ENCODE measurements around the gene STUB1. TPM values are rescaled to one million over a fixed set of nuclear protein-coding genes. Genes with fewer than 3 reads are reported as not detected.

The STUB1 gene
- total and polyA plus RNA-seq, 4 donors, result 32.4 to 74.4 (median 50.2) TPM

DNA sequence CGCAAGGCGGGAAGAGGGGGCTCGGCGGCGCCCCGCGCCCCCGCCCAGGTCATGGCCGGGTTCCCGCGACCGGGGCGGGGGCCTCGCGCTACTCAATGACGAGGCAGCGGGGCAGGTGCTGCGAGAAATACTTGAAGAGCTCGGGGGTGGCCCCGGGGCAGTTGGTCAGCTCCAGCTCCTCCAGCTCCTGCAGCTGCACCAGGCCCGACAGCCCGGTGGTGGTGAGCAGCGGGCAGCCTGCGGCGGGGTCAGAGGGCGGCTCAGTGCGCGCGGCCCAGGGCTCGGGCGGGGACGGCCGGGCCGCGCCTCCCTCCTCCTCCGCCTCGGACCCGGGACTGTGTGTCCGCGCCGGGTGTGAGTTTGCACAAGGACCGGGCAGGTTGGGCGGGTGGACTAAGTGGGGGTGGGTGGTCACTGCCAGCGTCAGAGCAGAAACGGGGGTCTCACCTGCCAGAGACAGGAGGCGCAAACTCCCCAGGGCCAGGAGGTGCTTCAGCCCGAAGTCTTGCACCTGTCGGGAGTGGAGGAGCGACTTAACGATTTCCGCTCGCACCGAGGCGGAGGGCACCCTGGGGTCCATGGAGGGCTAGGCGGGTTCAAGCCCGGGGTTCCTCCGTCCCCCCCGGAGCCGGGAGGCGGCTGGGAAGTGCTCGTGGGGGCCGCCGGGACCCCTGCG, 14.1 kb downstream of the STUB1 start:
- peaks cover 6 to 20% (median 16%) of the 10 kb centered on the region in 4 donors for H3K4me1 ChIP-seq (ENCODE audit: control insufficient read depth in 4 of 4, insufficient read depth in 4 of 4, low read length in 3 of 4)
- no peak overlapping the region for H3K9ac ChIP-seq (ENCODE audit: low read depth in 1 of 2, low read length in 2 of 2)
- DNase-seq (ENCODE audit: low spot score), result no peak
- no peak overlapping the region for H3K4me3 ChIP-seq (ENCODE audit: low read depth in 1 of 3, low read length in 3 of 3)
- TF ChIP-seq, protein P1, sequence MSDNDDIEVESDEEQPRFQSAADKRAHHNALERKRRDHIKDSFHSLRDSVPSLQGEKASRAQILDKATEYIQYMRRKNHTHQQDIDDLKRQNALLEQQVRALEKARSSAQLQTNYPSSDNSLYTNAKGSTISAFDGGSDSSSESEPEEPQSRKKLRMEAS (IDR thresholded peaks at IDR 0.05), result no peak
- TF ChIP-seq FOXA1 (IDR thresholded peaks at IDR 0.05) (no peak), YY1 (IDR thresholded peaks at IDR 0.05) (no peak), HNF4A (conservative IDR thresholded peaks at IDR 0.05) (no peak)
- TF ChIP-seq, protein P2, sequence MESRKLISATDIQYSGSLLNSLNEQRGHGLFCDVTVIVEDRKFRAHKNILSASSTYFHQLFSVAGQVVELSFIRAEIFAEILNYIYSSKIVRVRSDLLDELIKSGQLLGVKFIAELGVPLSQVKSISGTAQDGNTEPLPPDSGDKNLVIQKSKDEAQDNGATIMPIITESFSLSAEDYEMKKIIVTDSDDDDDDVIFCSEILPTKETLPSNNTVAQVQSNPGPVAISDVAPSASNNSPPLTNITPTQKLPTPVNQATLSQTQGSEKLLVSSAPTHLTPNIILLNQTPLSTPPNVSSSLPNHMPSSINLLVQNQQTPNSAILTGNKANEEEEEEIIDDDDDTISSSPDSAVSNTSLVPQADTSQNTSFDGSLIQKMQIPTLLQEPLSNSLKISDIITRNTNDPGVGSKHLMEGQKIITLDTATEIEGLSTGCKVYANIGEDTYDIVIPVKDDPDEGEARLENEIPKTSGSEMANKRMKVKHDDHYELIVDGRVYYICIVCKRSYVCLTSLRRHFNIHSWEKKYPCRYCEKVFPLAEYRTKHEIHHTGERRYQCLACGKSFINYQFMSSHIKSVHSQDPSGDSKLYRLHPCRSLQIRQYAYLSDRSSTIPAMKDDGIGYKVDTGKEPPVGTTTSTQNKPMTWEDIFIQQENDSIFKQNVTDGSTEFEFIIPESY (IDR thresholded peaks at IDR 0.05), result no peak
- TF ChIP-seq, protein P3, sequence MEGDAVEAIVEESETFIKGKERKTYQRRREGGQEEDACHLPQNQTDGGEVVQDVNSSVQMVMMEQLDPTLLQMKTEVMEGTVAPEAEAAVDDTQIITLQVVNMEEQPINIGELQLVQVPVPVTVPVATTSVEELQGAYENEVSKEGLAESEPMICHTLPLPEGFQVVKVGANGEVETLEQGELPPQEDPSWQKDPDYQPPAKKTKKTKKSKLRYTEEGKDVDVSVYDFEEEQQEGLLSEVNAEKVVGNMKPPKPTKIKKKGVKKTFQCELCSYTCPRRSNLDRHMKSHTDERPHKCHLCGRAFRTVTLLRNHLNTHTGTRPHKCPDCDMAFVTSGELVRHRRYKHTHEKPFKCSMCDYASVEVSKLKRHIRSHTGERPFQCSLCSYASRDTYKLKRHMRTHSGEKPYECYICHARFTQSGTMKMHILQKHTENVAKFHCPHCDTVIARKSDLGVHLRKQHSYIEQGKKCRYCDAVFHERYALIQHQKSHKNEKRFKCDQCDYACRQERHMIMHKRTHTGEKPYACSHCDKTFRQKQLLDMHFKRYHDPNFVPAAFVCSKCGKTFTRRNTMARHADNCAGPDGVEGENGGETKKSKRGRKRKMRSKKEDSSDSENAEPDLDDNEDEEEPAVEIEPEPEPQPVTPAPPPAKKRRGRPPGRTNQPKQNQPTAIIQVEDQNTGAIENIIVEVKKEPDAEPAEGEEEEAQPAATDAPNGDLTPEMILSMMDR (IDR thresholded peaks at IDR 0.05; ENCODE audit: low read depth, low read length, missing input control), result no peak
- H3K36me3 ChIP-seq (ENCODE audit: control insufficient read depth in 4 of 4, insufficient read depth in 3 of 4, low read depth in 1 of 4, low read length in 3 of 4), result no peaks in the 10 kb centered on the region
- H3K9me3 ChIP-seq (ENCODE audit: control insufficient read depth in 4 of 4, low read length in 3 of 4), result no peaks in the 10 kb centered on the region
- no peak overlapping the region for H3K27ac ChIP-seq (ENCODE audit: low read depth in 1 of 2, low read length in 2 of 2)
- H3K27me3 ChIP-seq (ENCODE audit: control insufficient read depth in 4 of 4, insufficient read depth in 4 of 4, low read length in 3 of 4), result peaks cover 2 to 12% (median 7%) of the 10 kb centered on the region in 4 donors
- 4% methylated on average over 64 of the region's 64 CpGs for WGBS

DNA sequence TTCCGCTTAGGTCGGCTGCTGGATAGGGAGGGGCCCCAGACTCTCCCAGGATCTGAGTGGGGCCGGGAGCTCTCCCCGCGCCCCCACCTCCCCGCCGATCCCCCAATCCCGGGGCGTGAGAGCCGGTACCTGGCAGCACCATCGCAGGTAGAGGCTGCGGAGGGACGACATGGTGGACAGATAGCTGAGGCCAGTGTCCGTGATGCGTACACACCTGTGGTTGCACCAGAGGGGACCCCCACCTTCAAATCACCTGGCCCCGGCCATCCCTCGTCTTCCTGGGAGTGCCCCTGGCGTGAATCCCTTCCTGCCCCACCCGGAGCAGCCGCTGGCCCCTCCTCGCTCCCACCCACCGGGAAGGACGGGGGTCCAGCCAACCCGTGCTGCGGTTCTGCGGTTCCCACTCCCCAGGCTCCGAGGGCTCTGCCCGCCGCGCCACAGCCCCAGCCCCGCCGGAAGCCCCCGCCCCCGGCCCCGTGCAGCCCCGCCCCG, 14.7 kb downstream of the STUB1 start:
- Histone ChIP-seq H3K27ac (ENCODE audit: low read depth in 1 of 2, low read length in 2 of 2) (no peak overlapping the region), H3K4me3 (ENCODE audit: low read depth in 1 of 3, low read length in 3 of 3) (peak overlapping the region in 1 of 3 donors; percentile 32), H3K9me3 (ENCODE audit: control insufficient read depth in 4 of 4, low read length in 3 of 4) (no peaks in the 10 kb centered on the region), H3K27me3 (ENCODE audit: control insufficient read depth in 4 of 4, insufficient read depth in 4 of 4, low read length in 3 of 4) (peaks cover 2 to 12% (median 7%) of the 10 kb centered on the region in 4 donors), H3K4me1 (ENCODE audit: control insufficient read depth in 4 of 4, insufficient read depth in 4 of 4, low read length in 3 of 4) (peaks cover 0 to 15% (median 12%) of the 10 kb centered on the region in 4 donors), H3K9ac (ENCODE audit: low read depth in 1 of 2, low read length in 2 of 2) (no peak overlapping the region), H3K36me3 (ENCODE audit: control insufficient read depth in 4 of 4, insufficient read depth in 3 of 4, low read depth in 1 of 4, low read length in 3 of 4) (no peaks in the 10 kb centered on the region)
- DNase-seq (ENCODE audit: low spot score), result no peak
- 2% methylated on average over 37 of the region's 37 CpGs for WGBS
- TF ChIP-seq SP1 (IDR thresholded peaks at IDR 0.05) (no peak), RAD21 (IDR thresholded peaks at IDR 0.05) (no peak), NR2F2 (IDR thresholded peaks at IDR 0.05) (no peak)
- TF ChIP-seq, protein P4, sequence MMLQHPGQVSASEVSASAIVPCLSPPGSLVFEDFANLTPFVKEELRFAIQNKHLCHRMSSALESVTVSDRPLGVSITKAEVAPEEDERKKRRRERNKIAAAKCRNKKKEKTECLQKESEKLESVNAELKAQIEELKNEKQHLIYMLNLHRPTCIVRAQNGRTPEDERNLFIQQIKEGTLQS (IDR thresholded peaks at IDR 0.05), result no peak
- TF ChIP-seq, protein P2 (IDR thresholded peaks at IDR 0.05), result no peak

All from liver (tissue), 9 donors.